Adipocyte (in vitro differentiated cells): ENCODE results near the gene HEXIM2.

Experiments used
- DNase-seq: peaks from one replicate; pipeline ENCODE4 v3.0.0-alpha.2; 2015; ENCODE audit warnings: low read depth
- H3K27me3 ChIP-seq: replicated peaks from 2 replicates; pipeline ENCODE4 v1.7.0; 2013; ENCODE audit warnings: mild to moderate bottlenecking, low read length, moderate library complexity; ENCODE audit not compliant: control insufficient read depth, insufficient read depth
- H3K36me3 ChIP-seq: 2 replicates; pipeline ENCODE4 v1.7.0; 2013; ENCODE audit warnings: low read length, mild to moderate bottlenecking, moderate library complexity; ENCODE audit not compliant: control insufficient read depth, insufficient read depth, severe bottlenecking
- H3K4me1 ChIP-seq: 2 replicates; pipeline ENCODE4 v1.7.0; 2013; ENCODE audit warnings: mild to moderate bottlenecking, low read length, moderate library complexity; ENCODE audit not compliant: control insufficient read depth, insufficient read depth
- H3K4me3 ChIP-seq: 2 replicates; pipeline ENCODE4 v1.7.0; 2013; ENCODE audit warnings: mild to moderate bottlenecking, low read length, moderate library complexity
- H3K9ac ChIP-seq: 2 replicates; pipeline ENCODE4 v1.7.0; 2013; ENCODE audit warnings: mild to moderate bottlenecking, low read length, moderate library complexity
- H3K9me3 ChIP-seq: 2 replicates; pipeline ENCODE4 v1.7.0; 2013; ENCODE audit warnings: mild to moderate bottlenecking, low read length, moderate library complexity; ENCODE audit not compliant: control insufficient read depth

The HEXIM2 gene

GRCh38 chr17:45162025-45162687 lies 481 bp downstream of the HEXIM2 start:
- Histone ChIP-seq H3K9me3 (no peaks in the 10 kb centered on the region), H3K4me3 (peak overlapping the region; percentile 73)

DNA sequence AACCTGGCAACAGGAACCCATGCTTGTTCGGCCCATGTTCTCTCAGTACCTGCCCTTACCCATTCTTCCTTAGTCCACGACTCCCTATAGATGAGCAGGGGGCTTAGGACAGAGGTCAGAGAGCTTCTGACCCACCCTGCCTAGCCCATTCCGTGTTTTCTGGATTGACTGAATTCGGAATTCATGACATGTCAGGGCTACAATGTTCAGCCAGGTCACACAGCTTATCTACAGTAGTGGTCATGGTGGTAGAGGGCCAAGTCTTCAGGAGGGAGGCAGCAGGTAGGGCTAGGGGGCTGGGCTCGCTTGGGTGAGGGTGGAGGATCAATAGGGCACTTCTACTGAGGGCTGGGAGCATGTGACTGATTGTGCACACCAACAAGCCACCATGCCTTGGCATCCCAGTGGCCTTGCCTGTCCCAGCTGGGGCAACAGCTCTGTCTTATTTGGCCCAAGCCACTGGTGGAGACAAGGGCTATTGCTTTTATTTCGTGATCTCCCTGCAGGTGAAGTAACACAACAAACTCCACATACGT lies 3.1 kb downstream of the HEXIM2 start:
- H3K27me3 ChIP-seq, result no peaks in the 10 kb centered on the region
- H3K9ac ChIP-seq, result no peak overlapping the region
- no peak overlapping the region for H3K4me3 ChIP-seq
- peaks cover 12% of the 10 kb centered on the region for H3K4me1 ChIP-seq
- H3K36me3 ChIP-seq, result peaks cover 3% of the 10 kb centered on the region
- no peaks in the 10 kb centered on the region for H3K9me3 ChIP-seq
- DNase-seq, result no peak

More at GRCh38 chr17:45162025-45162687, 481 bp downstream of the HEXIM2 start:
- Histone ChIP-seq H3K36me3 (no peaks in the 10 kb centered on the region), H3K4me1 (peaks cover 33% of the 10 kb centered on the region), H3K9ac (peak overlapping the region; percentile 70), H3K27me3 (no peaks in the 10 kb centered on the region)
- DNase-seq, result no peak

GRCh38 chr17:45168991-45169752 lies 7.5 kb downstream of the HEXIM2 start:
- Histone ChIP-seq H3K4me3 (no peak overlapping the region), H3K4me1 (peaks cover 29% of the 10 kb centered on the region), H3K9me3 (no peaks in the 10 kb centered on the region), H3K27me3 (no peaks in the 10 kb centered on the region), H3K9ac (no peak overlapping the region), H3K36me3 (peaks cover 3% of the 10 kb centered on the region)
- DNase-seq, result no peak

DNA sequence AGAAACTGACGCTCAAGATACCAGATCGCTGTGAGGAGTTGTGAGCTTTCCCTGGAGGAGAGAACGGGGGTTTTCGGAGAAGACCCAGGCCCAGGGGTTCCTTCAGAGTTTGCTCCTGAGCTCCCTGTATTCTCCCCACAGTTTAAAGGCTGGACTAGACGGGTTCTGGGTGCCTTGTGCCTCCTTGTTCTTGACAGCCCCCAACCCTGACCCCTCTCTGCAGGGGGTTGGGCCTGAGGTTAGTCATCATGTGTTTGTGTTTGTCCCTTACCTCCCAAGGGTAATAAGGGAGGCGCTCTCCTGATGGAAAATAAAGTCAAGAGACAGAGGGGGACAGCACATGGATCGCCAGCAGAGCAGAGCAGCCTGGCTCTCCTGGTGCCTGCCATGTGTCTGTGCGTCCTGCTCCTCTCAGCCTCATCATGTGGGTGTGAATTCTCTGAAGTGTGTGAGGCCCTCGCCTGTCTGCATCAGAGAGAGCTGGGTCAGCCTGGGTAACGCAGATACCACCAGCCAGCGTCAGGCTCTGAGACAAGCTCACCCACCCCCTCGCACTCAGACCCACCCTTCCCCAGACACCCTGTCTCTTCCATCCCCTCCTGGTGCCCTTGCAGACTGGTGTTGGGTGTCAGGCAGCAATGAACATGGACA lies 8.7 kb downstream of the HEXIM2 start:
- peaks cover 3% of the 10 kb centered on the region for H3K36me3 ChIP-seq
- no peaks in the 10 kb centered on the region for H3K27me3 ChIP-seq
- H3K9ac ChIP-seq, result peak overlapping the region; percentile 81
- H3K4me3 ChIP-seq, result peak overlapping the region; percentile 78
- H3K9me3 ChIP-seq, result no peaks in the 10 kb centered on the region
- DNase-seq, result no peak
- H3K4me1 ChIP-seq, result peaks cover 29% of the 10 kb centered on the region

- Histone ChIP-seq H3K36me3 (peaks cover 3% of the 10 kb centered on the region), H3K9ac (peak overlapping the region; percentile 81), H3K27me3 (no peaks in the 10 kb centered on the region), H3K4me1 (peaks cover 32% of the 10 kb centered on the region), H3K9me3 (no peaks in the 10 kb centered on the region), H3K4me3 (peak overlapping the region; percentile 78)
- peak; percentile 90 for DNase-seq
Observed at GRCh38 chr17:45170931-45171337, 9.3 kb downstream of the HEXIM2 start.

- Histone ChIP-seq H3K9me3 (no peaks in the 10 kb centered on the region), H3K36me3 (peaks cover 3% of the 10 kb centered on the region), H3K9ac (peak overlapping the region; percentile 81), H3K4me3 (peak overlapping the region; percentile 78), H3K27me3 (no peaks in the 10 kb centered on the region), H3K4me1 (peaks cover 38% of the 10 kb centered on the region)
- DNase-seq, result peak; percentile 26
Observed at GRCh38 chr17:45171338-45172231, 9.9 kb downstream of the HEXIM2 start.

- DNase-seq, result no peak
- H3K4me1 ChIP-seq, result peaks cover 38% of the 10 kb centered on the region
- no peaks in the 10 kb centered on the region for H3K27me3 ChIP-seq
- H3K9me3 ChIP-seq, result no peaks in the 10 kb centered on the region
- H3K4me3 ChIP-seq, result peak overlapping the region; percentile 78
- peak overlapping the region; percentile 81 for H3K9ac ChIP-seq
- H3K36me3 ChIP-seq, result peaks cover 3% of the 10 kb centered on the region
Observed at GRCh38 chr17:45172232-45172540, 10.5 kb downstream of the HEXIM2 start.

GRCh38 chr17:45172541-45173286 lies 11.0 kb downstream of the HEXIM2 start:
- H3K4me3 ChIP-seq, result peak overlapping the region; percentile 78

DNA sequence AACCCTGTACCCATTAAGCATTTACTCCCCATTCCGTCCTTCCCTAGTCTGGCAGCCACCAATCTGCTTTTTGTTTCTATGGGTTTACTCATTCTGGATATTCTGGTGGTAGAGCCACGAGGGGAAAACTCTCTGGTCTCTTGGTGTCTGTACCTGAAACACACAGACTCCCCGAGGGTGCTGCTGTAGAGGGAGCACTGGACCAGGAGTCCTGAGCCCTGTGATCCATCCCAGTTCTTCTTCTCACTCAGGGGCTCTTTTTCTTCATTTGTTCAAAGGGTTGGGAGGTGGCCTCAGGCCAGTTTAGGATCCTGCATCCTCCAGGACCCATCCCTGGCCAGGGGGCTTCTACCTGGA lies 14.1 kb downstream of the HEXIM2 start:
- Histone ChIP-seq H3K9me3 (no peaks in the 10 kb centered on the region), H3K36me3 (no peaks in the 10 kb centered on the region), H3K27me3 (no peaks in the 10 kb centered on the region), H3K4me3 (no peak overlapping the region), H3K4me1 (peaks cover 32% of the 10 kb centered on the region), H3K9ac (no peak overlapping the region)
- no peak for DNase-seq

More at GRCh38 chr17:45172541-45173286, 11.0 kb downstream of the HEXIM2 start:
- Histone ChIP-seq H3K27me3 (no peaks in the 10 kb centered on the region), H3K36me3 (peaks cover 3% of the 10 kb centered on the region), H3K9ac (peak overlapping the region; percentile 81), H3K9me3 (no peaks in the 10 kb centered on the region), H3K4me1 (peaks cover 38% of the 10 kb centered on the region)
- DNase-seq, result peak; percentile 61

- no peak overlapping the region for H3K4me3 ChIP-seq
Observed at GRCh38 chr17:45177563-45177962, 15.9 kb downstream of the HEXIM2 start.

More at GRCh38 chr17:45177563-45177962, 15.9 kb downstream of the HEXIM2 start:
- Histone ChIP-seq H3K4me1 (peaks cover 14% of the 10 kb centered on the region), H3K36me3 (no peaks in the 10 kb centered on the region), H3K9me3 (no peaks in the 10 kb centered on the region), H3K9ac (no peak overlapping the region), H3K27me3 (no peaks in the 10 kb centered on the region)
- DNase-seq, result no peak
